Measurements from ENCODE around the gene ASS1.
"Not testable (repeated sequence)": the region's sequence is repeated elsewhere in the genome, so short reads cannot be mapped to it uniquely, and the experiment has no call there.

The ASS1 gene

DNA sequence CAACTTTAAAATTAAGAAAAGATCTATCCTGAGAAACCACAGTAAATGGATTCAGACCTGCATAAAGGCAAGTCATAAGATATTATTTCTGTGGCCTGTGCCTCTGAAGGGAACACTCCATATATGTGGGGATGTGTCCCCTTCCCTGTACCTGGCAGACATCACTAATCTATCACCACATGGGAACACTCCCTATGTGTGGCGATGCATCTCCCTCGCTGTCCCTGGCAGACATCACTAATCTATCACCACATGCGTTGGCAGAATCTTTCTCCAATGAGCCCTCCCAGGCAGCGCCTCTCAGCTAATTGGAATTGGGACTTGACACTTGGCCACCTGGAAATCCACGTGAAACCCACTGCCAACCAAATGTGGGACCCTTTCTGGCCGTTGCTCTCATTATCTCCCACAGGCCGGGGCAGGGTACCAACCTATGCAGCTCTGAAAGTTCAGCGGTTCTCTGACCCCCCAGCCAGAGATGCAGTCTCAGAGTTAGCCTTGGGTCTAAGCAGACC is 25.2 kb upstream of the ASS1 start:
- DNase-seq: no peak

DNA sequence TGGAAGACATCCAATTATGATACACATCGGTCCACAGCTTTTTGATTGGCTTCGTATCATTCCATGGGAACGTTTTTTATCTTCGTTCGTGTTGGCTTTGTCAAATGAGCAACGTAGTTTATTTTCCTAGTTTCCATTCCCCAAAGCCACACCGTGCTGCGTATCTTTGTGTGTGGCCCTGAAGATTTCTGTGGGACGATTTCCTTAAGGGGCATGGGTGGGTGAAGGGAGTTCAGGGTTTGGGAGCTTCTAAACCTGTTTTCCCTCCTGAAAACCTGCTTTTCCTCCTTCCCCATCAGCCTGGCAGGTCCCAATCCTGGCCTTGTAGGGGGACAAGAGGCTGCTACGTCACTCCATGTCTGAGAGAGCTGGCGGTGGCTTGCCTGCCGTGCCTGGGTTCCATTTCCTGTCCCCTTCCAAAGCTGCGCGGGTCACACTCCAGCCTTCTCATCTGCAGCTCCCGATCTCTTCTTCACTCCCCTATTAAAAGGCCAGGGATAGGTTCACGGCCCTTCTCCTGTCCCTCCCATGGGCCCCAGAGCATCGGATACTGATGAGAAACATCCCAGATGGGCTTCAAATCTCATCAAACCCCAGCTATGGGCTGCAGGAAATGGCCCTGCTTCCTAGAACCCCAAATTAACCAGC is 23.5 kb upstream of the ASS1 start:
- no peak for DNase-seq

DNA sequence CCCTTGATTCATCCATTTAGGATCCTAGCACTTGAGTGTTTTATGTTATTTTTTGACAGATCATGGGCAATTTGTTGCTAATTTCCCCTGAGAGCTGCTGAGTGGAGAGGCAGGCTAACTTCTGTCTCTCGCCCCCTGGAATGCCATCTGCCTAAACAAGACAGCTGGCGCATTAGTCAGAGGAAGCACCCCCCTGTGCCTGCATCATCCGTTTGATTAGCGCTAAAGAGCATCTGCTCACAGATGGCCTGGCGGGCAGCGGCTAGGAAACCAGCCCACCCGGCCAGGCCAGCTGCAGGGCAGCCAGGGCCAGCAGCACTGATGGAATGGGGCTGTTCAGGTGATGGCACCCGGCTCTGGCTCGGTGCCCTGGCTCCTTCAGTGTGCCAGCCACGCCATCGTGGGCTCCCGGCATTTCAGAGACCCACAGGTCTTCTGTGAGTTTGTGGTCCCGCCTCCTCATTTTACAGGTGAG is 22.9 kb upstream of the ASS1 start:
- DNase-seq: peak; percentile 89

DNA sequence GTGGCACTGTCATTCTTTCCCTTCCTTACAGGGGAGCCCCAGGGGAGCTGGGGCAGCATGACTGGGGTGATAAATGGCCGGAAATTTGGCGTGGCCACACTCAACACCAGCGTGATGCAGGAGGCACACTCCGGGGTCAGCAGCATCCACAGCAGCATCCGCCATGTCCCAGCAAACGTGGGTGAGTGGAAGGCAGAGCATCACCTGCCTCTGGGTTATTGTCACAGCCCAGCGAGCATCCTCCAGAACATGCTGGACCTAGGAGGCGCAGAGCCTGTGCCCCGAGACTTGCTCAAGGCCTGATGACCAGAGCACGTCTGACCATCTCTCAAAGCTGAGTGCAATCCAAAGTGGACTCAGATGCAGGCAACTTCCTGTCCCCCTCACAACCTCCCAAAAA is 22.2 kb upstream of the ASS1 start:
- no peak for DNase-seq

DNA sequence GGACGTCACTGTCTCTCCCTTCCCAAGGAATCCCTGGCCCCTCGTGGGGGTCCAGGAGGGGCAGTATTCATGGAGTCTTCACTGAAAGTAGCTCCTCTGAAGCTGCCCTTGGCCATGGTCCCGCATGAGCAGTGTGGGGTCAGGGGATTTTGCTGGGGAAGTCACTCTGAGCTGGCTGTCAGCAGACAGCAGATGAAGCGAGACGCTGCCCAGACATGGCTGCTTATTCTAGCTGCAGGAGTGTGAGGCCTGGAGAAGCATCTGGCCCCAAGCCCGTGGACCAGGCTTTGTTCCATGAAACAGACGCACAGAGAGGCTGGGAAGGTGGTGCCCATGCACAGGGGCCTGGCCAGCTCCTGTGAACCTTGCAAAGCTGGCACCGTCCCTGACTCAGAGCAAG is 21.5 kb upstream of the ASS1 start:
- no peak for DNase-seq

DNA sequence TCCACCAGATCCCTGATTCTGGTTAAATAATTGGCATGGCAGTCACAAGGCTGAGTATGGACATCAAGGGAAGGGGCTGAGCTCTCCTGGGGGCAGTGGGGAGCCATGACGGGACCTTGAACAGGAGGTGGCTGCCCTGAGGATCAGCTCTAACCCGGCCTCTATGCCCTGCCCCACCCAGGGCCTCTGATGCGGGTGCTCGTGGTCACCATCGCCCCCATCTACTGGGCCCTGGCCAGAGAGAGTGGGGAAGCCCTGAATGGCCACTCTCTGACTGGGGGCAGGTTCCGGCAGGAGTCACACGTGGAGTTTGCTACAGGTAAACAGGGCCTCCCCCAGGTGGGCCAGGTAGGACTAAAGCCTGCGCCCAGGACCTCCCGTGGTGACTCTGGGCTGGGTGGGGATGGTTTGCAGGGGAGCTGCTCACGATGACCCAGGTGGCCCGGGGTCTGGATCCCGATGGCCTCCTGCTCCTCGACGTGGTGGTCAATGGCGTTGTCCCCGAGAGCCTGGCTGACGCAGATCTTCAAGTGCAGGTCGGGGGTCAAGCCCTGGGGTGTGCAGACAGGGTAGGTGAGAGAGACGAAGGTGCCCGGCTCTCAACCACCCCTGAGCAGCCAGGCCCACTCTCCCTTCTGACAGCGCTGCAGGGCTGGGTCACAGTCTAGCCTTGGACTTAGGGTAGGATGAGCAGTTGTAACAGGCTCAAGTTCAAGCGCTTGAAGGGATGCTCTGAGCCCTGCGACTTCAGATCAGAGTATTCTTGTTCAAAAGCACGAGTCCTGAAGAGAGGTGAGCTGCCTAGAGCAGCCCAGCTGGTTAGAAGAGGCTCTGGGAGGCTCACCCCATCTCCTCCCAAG is 19.9 kb upstream of the ASS1 start:
- DNase-seq: no peak

DNA sequence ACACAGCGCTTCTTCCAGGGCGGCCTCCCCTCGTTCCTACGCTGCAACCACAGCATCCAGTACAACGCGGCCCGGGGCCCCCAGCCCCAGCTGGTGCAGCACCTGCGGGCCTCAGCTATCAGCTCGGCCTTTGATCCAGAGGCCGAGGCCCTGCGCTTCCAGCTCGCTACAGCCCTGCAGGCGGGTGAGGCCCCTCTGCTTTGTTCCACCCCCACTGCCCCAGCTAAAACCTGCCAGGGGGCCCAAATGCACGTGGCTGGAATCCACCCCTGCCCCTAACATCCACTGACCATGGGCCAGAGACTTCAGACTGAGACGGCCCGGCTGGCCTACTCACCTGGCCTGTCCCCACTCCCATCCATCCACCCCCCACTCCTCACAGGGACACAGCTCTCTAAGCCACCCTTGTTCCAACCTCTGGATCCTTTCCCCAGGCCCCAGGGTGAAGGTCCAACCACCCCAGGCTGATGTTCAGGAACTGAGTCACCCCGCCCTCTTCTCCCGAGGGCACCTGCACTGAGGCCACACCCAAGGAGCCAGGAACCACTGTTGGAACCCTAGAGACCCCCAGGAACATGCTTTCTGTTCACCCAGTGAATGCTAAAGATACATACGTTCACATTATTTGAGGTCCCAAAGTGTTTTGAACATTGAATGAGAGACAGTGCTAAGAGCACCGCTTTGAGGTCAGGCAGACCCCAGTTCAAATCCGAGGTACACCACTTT is 18.9 kb upstream of the ASS1 start:
- no peak for DNase-seq

DNA sequence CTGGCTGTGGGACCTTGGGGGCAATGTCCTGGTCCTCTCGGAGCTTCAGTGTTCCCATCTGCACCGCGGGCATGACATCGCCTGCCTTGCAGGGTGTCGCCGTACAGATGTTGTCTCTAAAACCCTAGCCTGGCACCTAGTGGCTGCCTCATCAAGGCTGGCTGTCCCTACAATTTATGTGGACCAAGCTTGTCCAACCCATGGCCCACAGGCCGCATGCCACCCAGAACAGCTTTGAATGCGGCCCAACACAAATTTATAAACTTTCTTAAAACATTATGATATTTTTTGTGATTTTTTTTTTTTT is 18.3 kb upstream of the ASS1 start:
- DNase-seq: no peak

DNA sequence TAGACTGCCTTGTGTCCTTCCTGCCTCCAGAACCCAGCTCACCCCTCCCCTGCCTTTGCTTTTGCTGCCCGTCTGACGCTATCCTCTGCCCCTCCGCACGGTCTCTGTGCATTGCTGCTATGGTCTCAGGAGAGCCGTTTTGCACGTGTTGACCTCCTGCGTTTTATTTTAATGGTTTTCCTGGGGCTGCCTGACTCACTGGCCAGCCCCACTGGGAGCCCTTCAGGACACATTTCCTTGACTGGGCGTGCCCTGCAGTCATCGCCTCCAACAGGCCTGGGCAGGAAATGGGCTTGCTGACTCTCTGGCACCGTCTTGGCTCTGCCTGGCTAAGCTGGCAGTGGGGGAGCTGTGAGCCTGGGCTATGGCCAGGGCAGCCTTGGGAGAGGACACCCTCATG is 17.9 kb upstream of the ASS1 start:
- peak; percentile 80 for DNase-seq

DNA sequence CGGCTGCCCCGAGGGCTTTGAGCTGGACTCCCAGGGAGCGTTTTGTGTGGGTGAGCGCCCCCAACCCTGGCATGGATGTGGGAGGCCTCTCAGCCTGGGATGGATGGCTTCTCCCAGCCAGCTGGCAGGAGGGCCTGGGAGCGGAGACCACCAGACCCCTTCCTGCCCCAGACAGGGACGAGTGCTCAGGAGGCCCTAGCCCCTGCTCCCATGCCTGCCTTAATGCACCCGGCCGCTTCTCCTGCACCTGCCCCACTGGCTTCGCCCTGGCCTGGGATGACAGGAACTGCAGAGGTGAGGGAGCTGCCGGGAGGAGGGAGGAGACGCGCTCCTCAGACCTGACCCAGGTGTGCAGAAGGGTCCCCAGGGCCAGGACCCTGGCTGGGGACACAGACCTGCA is 17.4 kb upstream of the ASS1 start:
- no peak for DNase-seq

DNA sequence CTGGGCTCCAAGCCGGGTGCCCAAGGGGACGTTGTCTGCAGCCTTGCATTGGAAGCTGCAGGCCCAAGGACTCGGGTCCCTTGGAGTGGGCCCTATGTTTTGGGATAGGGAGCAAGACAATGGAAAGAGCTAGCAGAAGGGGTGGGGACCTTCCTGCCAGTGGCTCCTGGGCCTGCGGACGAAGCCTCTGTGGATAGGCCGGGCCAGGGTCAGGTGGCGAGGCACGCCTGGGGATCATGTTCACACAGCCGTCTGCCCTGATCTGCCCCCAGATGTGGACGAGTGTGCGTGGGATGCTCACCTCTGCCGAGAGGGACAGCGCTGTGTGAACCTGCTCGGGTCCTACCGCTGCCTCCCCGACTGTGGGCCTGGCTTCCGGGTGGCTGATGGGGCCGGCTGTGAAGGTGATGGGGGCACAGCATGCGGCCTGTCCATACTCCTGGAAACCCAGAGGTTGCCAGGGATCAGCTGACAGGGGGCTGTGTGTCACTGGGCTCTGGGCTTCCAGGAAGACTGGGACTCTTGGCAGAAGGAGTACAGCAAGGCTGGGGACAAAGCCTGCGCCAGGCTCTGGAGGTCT is 16.6 kb upstream of the ASS1 start:
- DNase-seq: no peak

DNA sequence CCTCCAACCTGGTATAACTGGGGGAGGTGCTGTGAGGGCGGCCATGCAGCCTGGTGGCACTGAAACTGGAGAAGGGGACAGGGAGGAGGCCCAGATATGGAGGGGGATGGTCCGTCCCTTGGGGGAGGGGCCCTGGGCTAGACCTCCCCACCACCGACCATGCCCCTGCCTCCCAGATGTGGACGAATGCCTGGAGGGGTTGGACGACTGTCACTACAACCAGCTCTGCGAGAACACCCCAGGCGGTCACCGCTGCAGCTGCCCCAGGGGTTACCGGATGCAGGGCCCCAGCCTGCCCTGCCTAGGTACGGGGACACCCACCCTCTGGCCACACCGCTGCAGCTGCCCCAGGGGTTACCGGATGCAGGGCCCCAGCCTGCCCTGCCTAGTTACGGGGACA is 15.4 kb upstream of the ASS1 start:
- no peak for DNase-seq

DNA sequence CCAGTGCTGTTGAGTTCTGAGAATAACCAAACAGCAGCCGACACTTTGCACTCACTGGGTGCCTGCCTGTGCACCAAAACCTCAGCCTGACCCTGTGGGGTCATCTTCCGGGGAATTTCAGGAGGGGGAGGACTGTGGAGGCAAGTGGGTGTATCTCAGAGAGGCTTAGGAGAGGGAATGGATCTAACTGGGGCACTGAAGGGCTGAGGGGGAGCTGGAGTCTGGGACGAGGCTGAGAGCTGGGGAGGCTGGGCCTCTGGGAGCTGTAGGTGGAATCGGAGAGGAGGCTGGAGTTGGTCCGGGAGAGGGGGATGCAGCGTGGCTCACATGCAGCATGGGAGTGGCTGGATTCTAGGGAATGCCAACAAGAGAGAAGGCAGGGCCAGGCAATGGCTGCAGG is 14.9 kb upstream of the ASS1 start:
- no peak for DNase-seq

DNA sequence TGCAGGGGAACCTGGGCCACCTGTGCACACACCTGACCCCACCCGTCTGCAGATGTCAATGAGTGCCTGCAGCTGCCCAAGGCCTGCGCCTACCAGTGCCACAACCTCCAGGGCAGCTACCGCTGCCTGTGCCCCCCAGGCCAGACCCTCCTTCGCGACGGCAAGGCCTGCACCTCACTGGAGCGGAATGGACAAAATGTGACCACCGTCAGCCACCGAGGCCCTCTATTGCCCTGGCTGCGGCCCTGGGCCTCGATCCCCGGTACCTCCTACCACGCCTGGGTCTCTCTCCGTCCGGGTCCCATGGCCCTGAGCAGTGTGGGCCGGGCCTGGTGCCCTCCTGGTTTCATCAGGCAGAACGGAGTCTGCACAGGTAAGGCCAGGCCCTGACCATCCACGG is 14.5 kb upstream of the ASS1 start:
- no peak for DNase-seq

DNA sequence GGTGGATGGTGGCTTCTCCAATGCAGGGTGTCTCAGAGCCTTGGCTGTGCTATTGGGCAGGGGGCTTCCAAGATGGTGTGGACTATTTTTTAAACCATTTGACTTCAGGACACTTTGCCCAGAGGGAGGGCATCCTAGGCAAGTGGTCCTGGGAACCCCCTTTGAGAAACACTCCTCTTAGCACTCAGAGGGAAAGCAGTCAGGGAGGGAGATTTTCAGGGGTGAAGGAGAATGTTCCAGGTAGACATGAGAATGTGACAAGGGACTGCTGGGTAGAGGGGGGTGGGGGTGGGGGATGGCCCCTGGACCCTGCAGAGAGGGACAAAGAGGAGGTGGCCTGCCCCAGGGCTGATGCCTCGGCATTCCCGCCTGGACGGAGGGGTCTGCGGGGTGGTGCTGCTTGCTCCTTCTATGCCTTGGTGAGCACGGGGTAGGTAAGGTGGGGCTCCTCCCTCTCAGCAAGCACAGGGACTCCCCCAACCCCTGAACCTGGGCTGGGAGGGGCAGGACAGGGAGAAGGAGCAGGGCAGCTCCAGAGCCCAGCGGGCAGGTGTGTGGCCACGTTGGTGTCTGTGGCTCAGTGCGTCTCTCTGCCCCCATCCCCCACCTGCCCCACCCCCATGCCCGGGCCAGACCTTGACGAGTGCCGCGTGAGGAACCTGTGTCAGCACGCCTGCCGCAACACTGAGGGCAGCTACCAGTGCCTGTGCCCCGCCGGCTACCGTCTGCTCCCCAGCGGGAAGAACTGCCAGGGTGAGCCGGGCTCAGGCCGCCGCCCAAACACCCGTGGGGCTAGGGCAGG is 13.8 kb upstream of the ASS1 start:
- no peak for DNase-seq

DNA sequence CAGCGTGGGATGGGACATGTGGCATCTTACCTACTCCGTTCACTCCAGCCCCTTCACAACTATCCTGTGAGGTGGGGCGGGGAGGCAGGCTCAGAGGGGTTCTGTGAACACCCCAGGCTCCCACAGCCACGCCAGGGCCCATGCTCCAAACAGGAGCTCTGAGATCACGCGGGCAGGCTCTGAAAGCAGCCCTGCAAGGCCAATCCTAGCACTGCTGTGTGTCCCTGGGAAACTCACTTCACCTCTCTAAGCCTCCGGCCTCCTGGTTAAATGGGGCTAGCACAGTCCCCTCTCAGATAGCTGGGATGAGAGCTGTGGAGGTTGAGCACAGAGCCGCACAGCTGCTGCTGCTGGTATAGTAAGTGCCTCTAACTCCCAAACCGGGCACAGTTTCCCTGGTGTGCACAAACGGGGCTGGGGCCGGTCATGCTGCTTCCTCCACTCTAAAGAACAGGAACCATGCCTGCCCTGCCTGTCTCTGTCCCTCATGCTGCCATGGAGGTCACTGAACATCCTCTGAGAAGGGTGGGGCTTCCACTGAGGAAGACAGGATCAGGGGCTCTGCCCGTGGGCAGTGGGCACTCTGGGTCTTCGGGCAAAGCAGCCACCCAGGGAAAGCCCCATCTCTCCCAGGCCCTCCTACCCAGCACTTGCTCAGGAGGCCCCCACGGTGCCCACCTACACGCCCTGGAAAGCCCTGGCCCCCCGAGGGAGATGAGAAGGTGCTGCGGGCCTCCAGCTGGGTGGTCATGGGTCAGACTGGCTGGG is 13.0 kb upstream of the ASS1 start:
- DNase-seq: no peak

DNA sequence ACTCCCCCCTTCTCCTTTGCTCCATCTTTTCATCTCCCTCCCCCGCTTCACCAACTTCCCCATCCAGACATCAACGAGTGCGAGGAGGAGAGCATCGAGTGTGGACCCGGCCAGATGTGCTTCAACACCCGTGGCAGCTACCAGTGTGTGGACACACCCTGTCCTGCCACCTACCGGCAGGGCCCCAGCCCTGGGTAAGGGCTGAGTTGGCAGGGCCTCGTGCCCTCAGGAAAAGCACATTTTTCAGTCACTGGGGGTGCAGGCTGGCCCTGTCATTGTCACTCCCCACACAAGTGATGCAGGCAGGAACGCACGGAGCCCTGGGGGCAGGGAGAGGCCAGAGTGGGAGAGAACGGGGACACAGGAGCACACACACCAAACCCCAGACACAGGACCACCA is 12.4 kb upstream of the ASS1 start:
- DNase-seq: no peak

DNA sequence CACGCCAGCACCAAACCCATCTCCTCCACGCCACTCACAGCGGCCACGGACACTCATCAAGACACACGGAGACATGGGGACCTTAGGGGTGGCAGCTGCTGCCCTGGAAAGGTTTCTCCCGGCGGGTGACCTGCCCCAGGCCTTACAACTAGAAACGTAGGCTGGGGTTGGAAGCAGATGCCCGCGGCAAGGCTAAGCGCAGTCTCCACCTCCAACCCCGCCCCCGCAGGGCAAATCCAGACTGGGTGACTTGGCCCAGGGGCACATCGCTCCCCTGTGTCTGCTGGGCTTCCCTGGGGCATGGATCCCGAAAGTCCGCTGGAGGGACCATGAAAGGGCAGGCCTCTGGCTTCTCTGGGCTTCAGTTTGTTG is 12.0 kb upstream of the ASS1 start:
- DNase-seq: no peak

DNA sequence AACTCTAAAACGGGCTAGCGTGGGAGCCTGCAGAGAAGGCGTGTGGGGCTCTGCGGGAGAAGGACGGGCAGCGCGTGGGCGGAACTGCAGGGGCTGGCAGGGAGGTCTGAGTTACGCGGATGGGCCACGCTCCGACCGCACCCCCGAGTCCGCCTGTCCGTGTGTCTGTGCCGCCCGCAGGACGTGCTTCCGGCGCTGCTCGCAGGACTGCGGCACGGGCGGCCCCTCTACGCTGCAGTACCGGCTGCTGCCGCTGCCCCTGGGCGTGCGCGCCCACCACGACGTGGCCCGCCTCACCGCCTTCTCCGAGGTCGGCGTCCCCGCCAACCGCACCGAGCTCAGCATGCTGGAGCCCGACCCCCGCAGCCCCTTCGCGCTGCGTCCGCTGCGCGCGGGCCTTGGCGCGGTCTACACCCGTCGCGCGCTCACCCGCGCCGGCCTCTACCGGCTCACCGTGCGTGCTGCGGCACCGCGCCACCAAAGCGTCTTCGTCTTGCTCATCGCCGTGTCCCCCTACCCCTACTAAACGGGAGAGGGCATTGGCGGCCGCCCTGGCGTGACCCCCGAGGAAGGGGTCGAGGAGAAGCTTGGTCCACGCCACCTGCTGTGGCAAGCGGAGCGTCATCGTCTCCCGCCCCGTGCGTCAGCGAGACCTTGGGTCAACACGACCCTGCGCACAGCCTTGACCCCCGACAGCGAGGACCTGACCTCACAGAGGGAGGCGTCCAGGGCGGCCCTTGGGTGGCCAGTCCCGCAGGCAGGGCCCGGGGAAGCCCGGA is 11.4 kb upstream of the ASS1 start:
- peak; percentile 52 for DNase-seq

DNA sequence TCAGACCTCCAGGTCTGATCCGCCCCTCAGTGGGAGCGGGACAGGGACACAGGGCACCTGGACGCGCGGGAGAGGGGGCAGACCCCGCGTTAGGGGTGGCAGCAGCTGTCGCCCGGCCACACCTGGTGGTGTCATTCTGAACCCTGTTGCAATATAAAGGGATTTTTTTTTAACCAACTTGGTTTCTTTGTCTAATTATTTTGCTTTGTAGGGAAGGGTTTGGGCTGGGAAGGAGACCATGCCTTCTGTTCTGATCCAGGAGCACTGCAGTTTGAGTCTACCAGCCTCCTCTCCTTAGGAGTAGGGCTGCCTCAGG is 10.9 kb upstream of the ASS1 start:
- no peak for DNase-seq

DNA sequence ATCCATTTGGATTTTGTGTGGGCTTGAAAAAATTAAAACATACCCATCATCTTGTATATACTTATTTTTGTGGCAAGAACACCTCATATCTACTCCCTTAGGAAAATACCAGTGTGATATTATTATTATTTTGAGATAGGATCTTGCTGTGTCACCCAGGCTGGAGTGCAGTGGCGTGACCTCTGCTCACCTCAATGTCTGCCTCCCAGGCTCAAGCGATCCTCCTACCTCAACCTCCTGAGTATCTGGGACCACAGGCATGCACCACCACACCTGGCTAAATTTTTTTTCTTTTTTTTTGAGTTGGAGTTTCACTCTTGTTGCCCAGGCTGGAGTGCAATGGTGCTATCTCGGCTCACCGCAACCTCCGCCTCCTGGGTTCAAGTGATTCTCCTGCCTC is 10.1 kb upstream of the ASS1 start:
- DNase-seq: not testable (repeated sequence)

Data from fibroblast of skin of scalp (primary cell).